GM19238 (cell line): ENCODE results near the gene PHLPP1.

ENCODE experiments used
- DNase-seq: peaks from one replicate; pipeline ENCODE4 v3.0.0; 2011; ENCODE audit warnings: low spot score; ENCODE audit not compliant: insufficient read length

Gene PHLPP1

GRCh38 chr18:62771494-62772270 lies 56.3 kb downstream of the PHLPP1 start:
- no peak for DNase-seq

GRCh38 chr18:62772860-62773584 lies 57.7 kb downstream of the PHLPP1 start:
- DNase-seq: no peak

- no peak for DNase-seq
Measured at GRCh38 chr18:62773691-62774090, 58.4 kb downstream of the PHLPP1 start.

DNA sequence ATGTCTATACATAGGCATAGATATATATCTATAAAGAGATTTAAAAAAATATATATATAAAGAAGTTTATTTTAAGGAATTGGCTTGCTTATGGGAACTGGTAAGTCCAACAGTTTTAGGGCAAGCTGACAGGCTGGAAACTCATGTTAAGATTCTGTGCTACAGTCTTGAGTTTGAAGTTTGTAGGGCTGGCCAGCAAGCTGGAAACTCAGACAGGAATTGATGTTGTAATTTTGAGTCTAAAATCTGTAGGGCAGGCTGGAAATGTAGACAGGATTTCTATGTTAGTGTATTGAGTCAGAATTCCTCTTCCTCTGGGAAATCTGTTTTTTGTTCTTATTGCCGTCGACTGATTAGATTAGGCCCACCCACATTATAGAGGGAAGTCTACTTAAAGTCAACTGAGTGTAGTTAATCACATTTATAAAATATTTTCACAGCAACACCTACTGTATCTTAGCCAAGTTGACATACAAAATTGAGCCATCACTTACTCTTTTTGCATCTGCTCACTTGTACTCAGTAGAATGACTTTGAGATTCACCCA lies 60.8 kb downstream of the PHLPP1 start:
- no peak for DNase-seq

DNA sequence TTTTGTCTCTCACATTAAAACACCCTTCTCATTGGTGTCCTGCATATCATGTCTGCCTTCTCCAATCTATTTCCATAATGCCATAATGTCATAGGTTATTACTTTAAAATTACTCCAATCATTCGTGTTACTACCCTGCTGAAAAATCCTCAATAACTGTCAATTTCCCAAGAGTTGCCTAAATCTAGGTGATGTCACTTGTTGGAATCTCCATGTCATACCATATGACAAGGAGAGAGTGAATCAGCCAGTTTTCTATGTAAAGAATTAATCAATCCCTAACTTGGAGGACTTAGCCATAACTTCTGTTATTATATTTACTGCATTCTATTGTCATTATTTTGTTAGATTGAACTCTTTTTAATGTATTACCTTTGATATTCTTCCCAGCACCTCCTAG lies 62.5 kb downstream of the PHLPP1 start:
- no peak for DNase-seq

GRCh38 chr18:62778976-62779869 lies 63.9 kb downstream of the PHLPP1 start:
- no peak for DNase-seq

GRCh38 chr18:62781262-62781661 lies 65.9 kb downstream of the PHLPP1 start:
- no peak for DNase-seq

GRCh38 chr18:62781893-62782292 lies 66.6 kb downstream of the PHLPP1 start:
- no peak for DNase-seq

- no peak for DNase-seq
Measured at GRCh38 chr18:62784338-62784965, 69.1 kb downstream of the PHLPP1 start.

DNA sequence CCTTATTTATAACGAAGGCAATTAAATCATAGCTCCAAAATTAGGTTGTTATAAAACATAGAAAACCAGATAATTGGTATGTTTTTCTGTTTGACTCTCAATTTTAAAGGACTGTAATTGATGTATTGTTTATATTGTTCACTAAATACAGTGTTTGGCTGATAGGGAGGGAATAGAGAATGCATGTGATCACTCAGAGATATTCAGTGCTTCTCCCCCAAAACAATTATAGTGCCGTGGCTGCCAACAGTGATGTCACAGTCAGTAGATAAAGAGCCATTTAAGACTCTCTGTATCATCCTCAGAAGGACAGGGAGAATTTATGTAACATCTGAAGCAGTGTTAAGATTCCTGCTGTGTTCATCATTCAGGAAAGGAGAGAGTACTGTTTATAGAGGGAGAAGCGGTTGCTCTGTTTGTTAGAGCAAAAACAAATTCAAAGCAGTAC lies 69.6 kb downstream of the PHLPP1 start:
- DNase-seq: no peak

DNA sequence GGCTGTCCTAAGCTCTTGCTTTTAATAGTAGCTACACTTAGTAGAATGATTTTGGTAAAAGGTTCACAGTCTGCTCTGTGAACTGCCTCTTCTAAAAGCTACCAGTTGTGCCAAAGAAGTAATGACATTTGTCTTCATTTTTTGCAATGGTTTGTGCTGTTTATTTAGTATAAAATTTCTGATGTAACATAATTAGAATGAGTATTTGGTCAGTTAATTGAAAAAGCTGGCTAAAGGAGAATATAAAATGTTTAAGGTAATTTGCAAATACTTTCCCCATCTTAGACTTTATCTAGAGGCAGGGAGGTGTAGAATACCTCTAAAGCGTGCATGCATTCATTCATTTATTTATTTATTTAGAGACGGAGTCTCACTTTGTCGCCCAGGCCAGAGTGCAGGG lies 71.3 kb downstream of the PHLPP1 start:
- no peak for DNase-seq

DNA sequence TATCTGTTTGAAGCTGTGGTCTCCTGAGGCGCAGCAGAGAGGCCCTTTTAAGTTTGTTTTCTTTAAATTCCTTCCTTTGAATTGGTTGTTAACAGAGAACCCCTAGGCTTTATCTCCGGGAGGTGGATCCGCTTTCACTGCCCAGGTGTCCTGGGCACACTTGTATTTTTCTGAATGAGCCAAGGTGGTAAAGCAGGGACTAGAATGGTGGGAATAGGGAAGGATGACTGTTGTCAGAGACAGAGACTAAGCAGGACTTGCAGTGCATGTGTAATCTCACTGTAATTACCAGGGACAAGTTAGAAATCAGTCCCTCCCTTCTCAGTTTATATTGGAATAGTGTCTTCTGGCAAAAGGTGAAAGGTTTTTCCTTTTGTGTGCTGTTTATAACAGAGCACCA lies 72.8 kb downstream of the PHLPP1 start:
- no peak for DNase-seq

- no peak for DNase-seq
Measured at GRCh38 chr18:62788876-62789275, 73.5 kb downstream of the PHLPP1 start.

DNA sequence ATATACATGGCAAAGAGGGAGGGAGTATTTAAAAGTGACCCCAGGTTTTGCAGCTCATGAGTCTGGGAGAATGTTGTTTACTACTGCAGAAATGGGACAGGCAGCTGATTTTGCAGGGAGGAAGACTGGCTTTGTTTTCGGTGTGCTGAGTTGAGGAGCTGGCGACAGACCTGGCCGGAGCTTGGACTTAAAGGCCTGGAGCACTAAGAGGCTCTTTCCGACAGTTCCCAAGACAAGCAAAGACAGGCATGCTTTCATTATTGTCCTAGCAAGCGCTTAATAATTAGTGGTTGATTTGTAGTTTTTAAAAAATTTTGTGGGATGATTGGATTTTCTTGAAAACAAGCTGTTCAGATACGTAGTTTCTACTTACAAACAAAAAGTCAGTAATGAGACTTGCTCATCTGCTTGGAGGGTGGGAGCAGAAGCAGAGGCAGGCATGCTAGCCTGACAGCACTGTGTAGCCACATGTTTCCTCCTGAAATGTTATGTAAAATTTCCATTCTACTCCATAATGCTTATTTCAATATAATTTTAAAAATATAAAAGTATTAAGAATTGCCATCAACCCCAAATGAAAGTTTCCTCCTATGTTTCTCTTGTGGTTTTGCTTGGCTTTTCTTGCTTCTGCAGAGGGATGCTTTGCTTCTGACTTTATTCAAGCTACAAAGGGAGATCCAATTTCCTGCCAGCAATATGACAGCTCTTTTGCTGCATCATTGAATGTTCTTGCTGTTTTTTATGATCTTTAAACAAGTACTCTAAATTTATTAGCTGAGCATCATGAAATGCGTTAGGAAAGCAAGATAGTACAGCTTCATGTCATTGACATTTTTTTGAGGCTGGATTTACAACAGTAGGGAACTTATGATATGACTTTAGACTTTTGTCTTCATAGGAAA lies 75.8 kb downstream of the PHLPP1 start:
- DNase-seq: no peak

DNA sequence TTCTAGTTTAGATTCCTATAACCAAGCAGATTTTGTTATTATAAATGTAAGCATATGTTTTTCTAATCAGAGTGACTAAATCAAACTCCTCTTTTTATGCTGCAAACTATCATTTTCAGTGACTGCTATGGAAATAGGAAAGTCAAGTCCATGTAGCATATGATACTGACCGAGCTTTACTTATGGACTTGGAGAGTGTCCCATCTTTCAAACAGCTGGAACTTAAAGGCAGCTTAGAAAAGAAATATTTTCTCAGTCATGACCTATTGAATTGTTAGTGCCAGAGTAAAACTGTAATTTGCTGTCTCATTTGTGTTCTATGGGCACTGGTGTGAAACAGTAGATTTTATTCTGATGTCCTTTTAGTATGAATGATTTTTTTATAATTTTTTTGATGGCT lies 76.7 kb downstream of the PHLPP1 start:
- DNase-seq: no peak

DNA sequence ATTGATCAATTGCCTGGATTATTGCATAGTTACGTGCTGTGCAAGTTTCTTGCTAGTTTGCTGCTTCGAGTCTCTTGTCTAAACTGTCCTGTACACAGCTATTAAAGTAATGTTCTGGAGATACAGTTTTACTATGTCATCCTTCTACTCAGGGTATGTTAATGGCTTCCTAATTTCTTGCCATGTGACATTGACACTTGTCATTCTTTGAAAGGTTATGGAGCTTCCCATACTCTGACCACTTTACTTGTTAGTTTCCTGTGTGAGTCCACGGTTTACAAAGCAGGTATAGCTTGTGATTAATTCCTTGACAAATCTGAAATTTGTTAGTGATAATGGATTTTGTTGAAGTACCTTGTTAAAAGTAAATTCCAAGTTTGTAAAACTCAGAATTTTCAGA lies 80.5 kb downstream of the PHLPP1 start:
- DNase-seq: no peak

GRCh38 chr18:62796216-62796621 lies 80.9 kb downstream of the PHLPP1 start:
- no peak for DNase-seq

DNA sequence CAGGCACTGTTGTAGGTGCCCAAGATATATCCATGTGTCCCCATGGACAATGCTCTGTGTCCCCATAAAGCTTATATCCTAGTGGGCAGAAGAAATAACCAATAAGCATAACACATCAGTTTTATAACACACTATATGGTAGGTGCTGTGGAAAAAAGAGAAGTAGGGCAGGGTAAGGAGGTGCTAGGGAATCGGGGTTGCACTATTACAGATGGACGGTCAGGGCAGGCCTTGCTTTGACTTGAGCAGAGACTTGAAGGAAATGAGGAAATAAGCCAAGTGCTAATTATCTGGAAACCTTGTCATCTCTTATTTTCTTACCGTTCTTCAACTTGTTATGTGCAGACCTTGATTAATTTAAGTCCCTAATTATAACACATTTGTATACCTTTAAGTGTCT lies 82.0 kb downstream of the PHLPP1 start:
- DNase-seq: no peak

DNA sequence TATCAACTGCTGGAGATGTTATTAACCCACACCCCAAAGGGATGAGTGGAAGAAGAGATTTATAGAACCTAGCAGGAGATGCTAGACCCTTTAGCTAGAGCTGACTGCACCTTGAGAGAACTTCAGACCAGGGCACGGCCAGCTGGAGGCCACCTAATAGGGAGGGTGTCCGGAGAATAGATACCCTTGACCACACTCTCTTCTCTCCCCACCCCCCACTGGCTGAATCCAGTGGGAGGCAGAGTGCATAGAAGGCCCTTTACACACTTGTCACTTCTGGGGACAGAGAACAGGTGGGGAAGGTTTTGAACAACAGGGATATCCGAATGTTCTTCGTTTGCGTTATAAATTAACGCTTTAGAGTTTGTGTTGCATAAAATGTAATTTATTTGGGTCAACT lies 84.6 kb downstream of the PHLPP1 start:
- no peak for DNase-seq

DNA sequence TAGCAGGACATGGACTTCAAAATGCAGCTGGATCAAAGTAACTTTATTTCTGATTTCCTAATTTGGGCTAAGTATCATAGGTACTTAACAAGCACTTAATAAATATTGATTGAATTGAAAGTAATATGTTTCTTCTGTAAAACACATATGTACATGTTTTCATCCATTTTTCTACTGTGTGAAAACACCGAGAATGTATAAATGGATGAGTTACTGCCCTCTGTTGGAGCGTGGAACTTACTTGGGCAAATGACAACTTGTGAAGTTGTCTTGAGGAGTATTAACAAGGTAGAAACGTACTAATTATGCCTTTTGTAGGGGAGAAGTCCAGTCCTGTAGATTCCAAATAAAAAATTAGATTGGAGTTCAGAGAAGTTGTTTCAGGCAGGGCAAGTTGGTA lies 87.2 kb downstream of the PHLPP1 start:
- DNase-seq: no peak
